Activated T-helper 2 cell treated with anti-CD3 and anti-CD28 coated beads, Interferon-gamma antibody, Interleukin-2, Interleukin-4, amounts not matched to agents 10 μg/mL and 5 μg/mL and 100 μg/mL, durations not matched to agents 14 hours and 24 hours and 36 hours (primary cell): ENCODE measurements around the gene MPP2. TPM values are rescaled to one million over a fixed set of nuclear protein-coding genes. Genes with fewer than 3 reads are reported as not detected.
"Not testable (repeated sequence)": the region's sequence is repeated elsewhere in the genome, so short reads cannot be mapped to it uniquely, and the experiment has no call there.

Experiments
- DNase-seq: peaks from one replicate; pipeline ENCODE4 v3.0.0; 2021; ENCODE audit warnings: low spot score
- H3K27ac Mint-ChIP-seq: one replicate; pipeline ENCODE4 v1.8.0; 2021; ENCODE audit warnings: mixed read lengths
- H3K27me3 Mint-ChIP-seq: one replicate; pipeline ENCODE4 v1.8.0; 2021; ENCODE audit warnings: low read depth, mixed read lengths
- H3K36me3 Mint-ChIP-seq: one replicate; pipeline ENCODE4 v1.8.0; 2021; ENCODE audit warnings: low read depth, mixed read lengths
- H3K4me1 Mint-ChIP-seq: one replicate; pipeline ENCODE4 v1.8.0; 2021; ENCODE audit warnings: low read depth, mixed read lengths
- H3K4me3 Mint-ChIP-seq: one replicate; pipeline ENCODE4 v1.8.0; 2021; ENCODE audit warnings: low read depth, mild to moderate bottlenecking, moderate library complexity, mixed read lengths
- H3K9me3 Mint-ChIP-seq: one replicate; pipeline ENCODE4 v1.8.0; 2021; ENCODE audit warnings: mixed read lengths
- intact Hi-C: fragments of 100-400 bp; cut with micrococcal nuclease; formaldehyde crosslinking; loops from one replicate; pipeline ENCODE4 v1.15.1; 2023
- total RNA-seq: library from RNA; stranded (reverse); gene quantifications from 2 replicates; pipeline ENCODE4 v1.2.3, GENCODE V29; 2022

Gene MPP2
- total RNA-seq, 1 donor from 2014 or later = 1.2 TPM

GRCh38 chr17:43939886-43940285 lies 32.5 kb upstream of the MPP2 start:
- Mint-ChIP-seq H3K27me3 (peaks cover 24% of the 10 kb centered on the region), H3K4me1 (peaks cover 2% of the 10 kb centered on the region), H3K4me3 (no peak overlapping the region), H3K27ac (no peak overlapping the region), H3K9me3 (no peaks in the 10 kb centered on the region), H3K36me3 (no peaks in the 10 kb centered on the region)
- intact Hi-C loops = no loop called here
- no peak for DNase-seq

- intact Hi-C loops, H3K9me3 Mint-ChIP-seq, H3K4me1 Mint-ChIP-seq, H3K4me3 Mint-ChIP-seq, H3K27ac Mint-ChIP-seq, DNase-seq, H3K36me3 Mint-ChIP-seq: not testable (repeated sequence)
- H3K27me3 Mint-ChIP-seq = peaks cover 22% of the 10 kb centered on the region
Measured at GRCh38 chr17:43939452-43939851, 32.1 kb upstream of the MPP2 start.

GRCh38 chr17:43938838-43939182 lies 31.5 kb upstream of the MPP2 start:
- Mint-ChIP-seq H3K4me1 (no peaks in the 10 kb centered on the region), H3K4me3 (no peak overlapping the region), H3K36me3 (no peaks in the 10 kb centered on the region), H3K27ac (no peak overlapping the region), H3K9me3 (no peaks in the 10 kb centered on the region), H3K27me3 (peaks cover 22% of the 10 kb centered on the region)
- no peak for DNase-seq
- intact Hi-C loops = no loop called here

GRCh38 chr17:43936434-43936833 lies 29.1 kb upstream of the MPP2 start:
- H3K27me3 Mint-ChIP-seq = peaks cover 22% of the 10 kb centered on the region
- H3K27ac Mint-ChIP-seq = no peak overlapping the region
- no peaks in the 10 kb centered on the region for H3K4me1 Mint-ChIP-seq
- intact Hi-C loops = no loop called here
- H3K9me3 Mint-ChIP-seq = no peaks in the 10 kb centered on the region
- H3K4me3 Mint-ChIP-seq = no peak overlapping the region
- DNase-seq = no peak
- H3K36me3 Mint-ChIP-seq = no peaks in the 10 kb centered on the region

GRCh38 chr17:43935926-43936261 lies 28.6 kb upstream of the MPP2 start:
- H3K36me3 Mint-ChIP-seq = no peaks in the 10 kb centered on the region
- H3K27ac Mint-ChIP-seq = no peak overlapping the region
- no peaks in the 10 kb centered on the region for H3K9me3 Mint-ChIP-seq
- H3K27me3 Mint-ChIP-seq = peaks cover 22% of the 10 kb centered on the region
- no peak overlapping the region for H3K4me3 Mint-ChIP-seq
- DNase-seq = no peak
- no peaks in the 10 kb centered on the region for H3K4me1 Mint-ChIP-seq
- intact Hi-C loops = no loop called here

- Mint-ChIP-seq H3K4me3 (no peak overlapping the region), H3K4me1 (no peaks in the 10 kb centered on the region), H3K27me3 (peaks cover 22% of the 10 kb centered on the region), H3K9me3 (no peaks in the 10 kb centered on the region), H3K27ac (no peak overlapping the region), H3K36me3 (no peaks in the 10 kb centered on the region)
- DNase-seq = no peak
- intact Hi-C loops = no loop called here
Measured at GRCh38 chr17:43935204-43935925, 28.0 kb upstream of the MPP2 start.

- Mint-ChIP-seq H3K9me3 (no peaks in the 10 kb centered on the region), H3K4me1 (peaks cover 8% of the 10 kb centered on the region), H3K36me3 (no peaks in the 10 kb centered on the region), H3K4me3 (no peak overlapping the region), H3K27me3 (peaks cover 12% of the 10 kb centered on the region), H3K27ac (no peak overlapping the region)
- intact Hi-C loops = no loop called here
- DNase-seq = no peak
Measured at GRCh38 chr17:43932923-43933322, 25.6 kb upstream of the MPP2 start.

- no peaks in the 10 kb centered on the region for H3K36me3 Mint-ChIP-seq
- intact Hi-C loops = no loop called here
- peaks cover 16% of the 10 kb centered on the region for H3K27me3 Mint-ChIP-seq
- peaks cover 12% of the 10 kb centered on the region for H3K4me1 Mint-ChIP-seq
- H3K9me3 Mint-ChIP-seq = no peaks in the 10 kb centered on the region
- H3K27ac Mint-ChIP-seq = no peak overlapping the region
- no peak overlapping the region for H3K4me3 Mint-ChIP-seq
- no peak for DNase-seq
Measured at GRCh38 chr17:43932357-43932756, 25.0 kb upstream of the MPP2 start.

GRCh38 chr17:43931062-43931571 lies 23.8 kb upstream of the MPP2 start:
- Mint-ChIP-seq H3K36me3 (no peaks in the 10 kb centered on the region), H3K27ac (no peak overlapping the region), H3K27me3 (peaks cover 11% of the 10 kb centered on the region), H3K9me3 (no peaks in the 10 kb centered on the region), H3K4me3 (no peak overlapping the region), H3K4me1 (peaks cover 17% of the 10 kb centered on the region)
- intact Hi-C loops = no loop called here
- DNase-seq = no peak

GRCh38 chr17:43928609-43929008 lies 21.3 kb upstream of the MPP2 start:
- no peaks in the 10 kb centered on the region for H3K36me3 Mint-ChIP-seq
- no peak for DNase-seq
- no peak overlapping the region for H3K4me3 Mint-ChIP-seq
- H3K4me1 Mint-ChIP-seq = peaks cover 27% of the 10 kb centered on the region
- H3K27ac Mint-ChIP-seq = no peak overlapping the region
- H3K9me3 Mint-ChIP-seq = no peaks in the 10 kb centered on the region
- H3K27me3 Mint-ChIP-seq = peaks cover 13% of the 10 kb centered on the region
- intact Hi-C loops = no loop called here

- peaks cover 13% of the 10 kb centered on the region for H3K27me3 Mint-ChIP-seq
- H3K9me3 Mint-ChIP-seq, H3K27ac Mint-ChIP-seq, DNase-seq, intact Hi-C loops, H3K36me3 Mint-ChIP-seq: not testable (repeated sequence)
- H3K4me1 Mint-ChIP-seq = peaks cover 27% of the 10 kb centered on the region
- H3K4me3 Mint-ChIP-seq = peak overlapping the region; percentile 68
Measured at GRCh38 chr17:43927929-43928328, 20.6 kb upstream of the MPP2 start.

- Mint-ChIP-seq H3K27me3 (peaks cover 13% of the 10 kb centered on the region), H3K4me1 (peaks cover 27% of the 10 kb centered on the region), H3K9me3 (no peaks in the 10 kb centered on the region), H3K27ac (no peak overlapping the region), H3K36me3 (no peaks in the 10 kb centered on the region), H3K4me3 (peak overlapping the region; percentile 68)
- intact Hi-C loops = no loop called here
- DNase-seq = no peak
Measured at GRCh38 chr17:43927060-43927864, 19.9 kb upstream of the MPP2 start.

GRCh38 chr17:43924558-43924957 lies 17.2 kb upstream of the MPP2 start:
- no peaks in the 10 kb centered on the region for H3K36me3 Mint-ChIP-seq
- peaks cover 27% of the 10 kb centered on the region for H3K4me1 Mint-ChIP-seq
- no peak overlapping the region for H3K27ac Mint-ChIP-seq
- intact Hi-C loops = no loop called here
- H3K4me3 Mint-ChIP-seq = no peak overlapping the region
- peaks cover 13% of the 10 kb centered on the region for H3K27me3 Mint-ChIP-seq
- H3K9me3 Mint-ChIP-seq = no peaks in the 10 kb centered on the region
- DNase-seq = no peak
